OCI-LY7 (cell line): ENCODE measurements around the gene FBXW12. TPM values are rescaled to one million over a fixed set of nuclear protein-coding genes. Genes with fewer than 3 reads are reported as not detected.

ENCODE experiments used
- BruUV-seq: library from RNA; stranded (reverse); fragments of 400-500 nt; replicated peaks from 2 replicates; lab custom pipeline; 2021; lab: Mats Ljungman, UMichigan
- CTCF ChIA-PET: fragments of 300-600 bp; sonication (Branson Sonifier 250); formaldehyde crosslinking; loops from one replicate; lab custom pipeline; 2022; ENCODE audit warnings: antibody characterized with exemption; ENCODE audit not compliant: unreplicated experiment; lab: Charles Lee
- POLR2A ChIA-PET: fragments of 300-600 bp; sonication (Branson Sonifier 250); formaldehyde crosslinking; loops from one replicate; lab custom pipeline; 2022; ENCODE audit warnings: antibody characterized with exemption; lab: Charles Lee
- DNase-seq: peaks from one replicate; pipeline ENCODE4 v3.0.0-alpha.2; 2015; ENCODE audit warnings: low spot score
- H2AFZ ChIP-seq: fragments of 200-600 bp; sonication (generic), shearing (Covaris generic); 2 replicates; pipeline ENCODE4 v1.6.1; 2014; ENCODE audit warnings: mild to moderate bottlenecking, antibody characterized with exemption, low read length, moderate library complexity
- H3K27ac ChIP-seq: fragments of 200-600 bp; sonication (generic); 2 replicates; pipeline ENCODE4 v1.5.1; 2014; ENCODE audit warnings: mixed run types, low read depth, mild to moderate bottlenecking, moderate library complexity, low read length, inconsistent platforms; ENCODE audit not compliant: poor library complexity, severe bottlenecking
- H3K36me3 ChIP-seq: fragments of 200-600 bp; sonication (generic); 2 replicates; pipeline ENCODE4 v1.6.1; 2014; ENCODE audit warnings: mild to moderate bottlenecking, antibody characterized with exemption, low read length, moderate library complexity, mixed read lengths; ENCODE audit not compliant: insufficient read depth
- H3K4me1 ChIP-seq: fragments of 200-600 bp; sonication (generic); 2 replicates; pipeline ENCODE4 v1.5.1; 2014; ENCODE audit warnings: mild to moderate bottlenecking, low read length; ENCODE audit not compliant: insufficient read depth, poor library complexity, severe bottlenecking
- H3K4me2 ChIP-seq: fragments of 200-600 bp; sonication (generic); 2 replicates; pipeline ENCODE4 v1.6.1; 2014; ENCODE audit warnings: mild to moderate bottlenecking, low read length
- H3K4me3 ChIP-seq: fragments of 200-600 bp; sonication (generic); 2 replicates; pipeline ENCODE4 v1.5.1; 2014; ENCODE audit warnings: mild to moderate bottlenecking, low read depth, low read length; ENCODE audit not compliant: poor library complexity, severe bottlenecking
- H3K79me2 ChIP-seq: fragments of 200-600 bp; sonication (generic); 2 replicates; pipeline ENCODE4 v1.6.1; 2016; ENCODE audit warnings: low read depth, mild to moderate bottlenecking, low read length, moderate library complexity, mixed read lengths; ENCODE audit not compliant: insufficient read depth
- H3K9me2 ChIP-seq: fragments of 200-600 bp; sonication (generic); 2 replicates; pipeline ENCODE4 v1.6.1; 2016; ENCODE audit warnings: mild to moderate bottlenecking, low read length, mixed read lengths; ENCODE audit not compliant: insufficient read depth
- H3K9me3 ChIP-seq: fragments of 200-600 bp; sonication (generic); 2 replicates; pipeline ENCODE4 v1.6.1; 2014; ENCODE audit warnings: mild to moderate bottlenecking, mixed run types, low read length, mixed read lengths
- H4K20me1 ChIP-seq: fragments of 200-600 bp; sonication (generic); 2 replicates; pipeline ENCODE4 v1.6.1; 2014; ENCODE audit warnings: mild to moderate bottlenecking, antibody characterized with exemption, low read length, moderate library complexity, mixed read lengths; ENCODE audit not compliant: insufficient read depth
- CTCF ChIP-seq: fragments of 200-600 bp; sonication (generic); conservative IDR thresholded peaks from 2 replicates; pipeline ENCODE4 v1.5.1; 2014; ENCODE audit warnings: mild to moderate bottlenecking, antibody characterized with exemption, low read length, moderate library complexity, mixed read lengths
- EZH2phosphoT487 ChIP-seq: fragments of 200-600 bp; sonication (generic); IDR thresholded peaks from 2 replicates; pipeline ENCODE4 v1.6.1; 2018; ENCODE audit warnings: low read depth, borderline replicate concordance, mild to moderate bottlenecking, mixed run types, antibody characterized with exemption, low read length, moderate library complexity, mixed read lengths
- intact Hi-C: fragments of 100-400 bp; cut with micrococcal nuclease; formaldehyde crosslinking; loops from one replicate; pipeline ENCODE4 v1.10.0; 2022; ENCODE audit not compliant: unreplicated experiment
- total RNA-seq, 2 experiments: library from RNA; depleted of rRNA in 1 of 2; stranded (reverse); fragments of >200 nt in 1 of 2; shearing (Covaris generic) in 1 of 2; gene quantifications; 2 replicates each; pipeline ENCODE4 v1.2.3, GENCODE V29; 2014 to 2022

FBXW12 gene
- total RNA-seq, 2 experiments from 2014 or later, result 0.44 to 0.50 TPM

- H3K9me2 ChIP-seq, result no peaks in the 10 kb centered on the region
- DNase-seq, result no peak
- TF ChIP-seq CTCF (no peak), EZH2phosphoT487 (no peak)
- no peaks in the 10 kb centered on the region for H3K36me3 ChIP-seq
- ChIA-PET CTCF (interaction anchor here (1.2 kb wide), 1 partner anchor 30 kb away, joined by 3 read pairs; no protein-coding TSS in a partner anchor), POLR2A (interaction anchor here (0.6 kb wide), 1 partner anchor 875 kb away, joined by 3 read pairs; no protein-coding TSS in a partner anchor)
- no peaks in the 10 kb centered on the region for H4K20me1 ChIP-seq
- no TSS peak for BruUV-seq
- H3K27ac ChIP-seq, result no peak overlapping the region
- no peaks in the 10 kb centered on the region for H3K79me2 ChIP-seq
- no peak overlapping the region for H2AFZ ChIP-seq
- H3K9me3 ChIP-seq, result no peaks in the 10 kb centered on the region
- no peaks in the 10 kb centered on the region for H3K4me1 ChIP-seq
- intact Hi-C loops, result loop anchor here (10.0 kb wide), 1 partner anchor 228 kb away; the partner anchor contains the start of gene SLC26A6
- H3K4me3 ChIP-seq, result no peak overlapping the region
- H3K4me2 ChIP-seq, result no peak overlapping the region
Observed at GRCh38 chr3:48406443-48407431, 34.7 kb downstream of the FBXW12 start.

GRCh38 chr3:48407542-48408099 lies 35.6 kb downstream of the FBXW12 start:
- Histone ChIP-seq H4K20me1 (no peaks in the 10 kb centered on the region), H3K9me2 (no peaks in the 10 kb centered on the region), H3K79me2 (no peaks in the 10 kb centered on the region), H3K4me3 (no peak overlapping the region), H3K4me1 (no peaks in the 10 kb centered on the region), H3K9me3 (no peaks in the 10 kb centered on the region), H3K36me3 (no peaks in the 10 kb centered on the region), H2AFZ (no peak overlapping the region), H3K4me2 (no peak overlapping the region), H3K27ac (no peak overlapping the region)
- DNase-seq, result no peak
- no TSS peak for BruUV-seq
- TF ChIP-seq CTCF (no peak), EZH2phosphoT487 (no peak)
- intact Hi-C loops, result loop anchor here (10.0 kb wide), 1 partner anchor 227 kb away; the partner anchor contains the start of gene SLC26A6
- ChIA-PET CTCF (interaction anchor here (1.2 kb wide), 1 partner anchor 29 kb away, joined by 3 read pairs; no protein-coding TSS in a partner anchor), POLR2A (interaction anchor here (0.6 to 0.7 kb wide), 2 partner anchors 11 to 876 kb away, joined by 3 read pairs; no protein-coding TSS in a partner anchor)
